ENCODE results near the gene BBOX1.

Gene BBOX1

GRCh38 chr11:27095059-27095458, 54.4 kb downstream of the BBOX1 start:
- no peak for TF ChIP-seq CTCF (IDR thresholded peaks at IDR 0.05; ENCODE audit: borderline replicate concordance, insufficient read depth, low read depth, low read length)

GRCh38 chr11:27095887-27096286, 55.3 kb downstream of the BBOX1 start:
- TF ChIP-seq CTCF (IDR thresholded peaks at IDR 0.05; ENCODE audit: borderline replicate concordance, insufficient read depth, low read depth, low read length) = no peak

More at GRCh38 chr11:27095059-27095458, 54.4 kb downstream of the BBOX1 start:
- no peak overlapping the region for H3K4me3 ChIP-seq (ENCODE audit: low read depth, low read length)

GRCh38 chr11:27097551-27097950, 56.9 kb downstream of the BBOX1 start:
- H3K4me3 ChIP-seq (ENCODE audit: low read depth, low read length) = no peak overlapping the region
- TF ChIP-seq CTCF (IDR thresholded peaks at IDR 0.05; ENCODE audit: borderline replicate concordance, insufficient read depth, low read depth, low read length) = no peak

More at GRCh38 chr11:27095887-27096286, 55.3 kb downstream of the BBOX1 start:
- H3K4me3 ChIP-seq (ENCODE audit: low read depth, low read length) = no peak overlapping the region

GRCh38 chr11:27100534-27100933, 59.9 kb downstream of the BBOX1 start:
- TF ChIP-seq CTCF (IDR thresholded peaks at IDR 0.05; ENCODE audit: borderline replicate concordance, insufficient read depth, low read depth, low read length) = no peak

GRCh38 chr11:27107548-27107947, 66.9 kb downstream of the BBOX1 start:
- no peak for TF ChIP-seq CTCF (IDR thresholded peaks at IDR 0.05; ENCODE audit: borderline replicate concordance, insufficient read depth, low read depth, low read length)
- H3K4me3 ChIP-seq (ENCODE audit: low read depth, low read length) = no peak overlapping the region

More at GRCh38 chr11:27100534-27100933, 59.9 kb downstream of the BBOX1 start:
- no peak overlapping the region for H3K4me3 ChIP-seq (ENCODE audit: low read depth, low read length)

GRCh38 chr11:27108809-27109208, 68.2 kb downstream of the BBOX1 start:
- TF ChIP-seq CTCF (IDR thresholded peaks at IDR 0.05; ENCODE audit: borderline replicate concordance, insufficient read depth, low read depth, low read length) = no peak
- no peak overlapping the region for H3K4me3 ChIP-seq (ENCODE audit: low read depth, low read length)

- TF ChIP-seq CTCF (IDR thresholded peaks at IDR 0.05; ENCODE audit: borderline replicate concordance, insufficient read depth, low read depth, low read length) = no peak
- H3K4me3 ChIP-seq (ENCODE audit: low read depth, low read length) = no peak overlapping the region
Observed at GRCh38 chr11:27111896-27112295, 71.3 kb downstream of the BBOX1 start.

Measured in GM12875 (cell line).